GM12891 (cell line): Measurements from ENCODE around the gene NRK. TPM values are rescaled to one million over a fixed set of nuclear protein-coding genes. Genes with fewer than 3 reads are reported as not detected.
"Not testable (repeated sequence)": the region's sequence is repeated elsewhere in the genome, so short reads cannot be mapped to it uniquely, and the experiment has no call there.

Experiments
- DNase-seq: peaks from one replicate; pipeline ENCODE4 v3.0.0; 2011; ENCODE audit warnings: low spot score; ENCODE audit not compliant: insufficient read length
- FAIRE-seq: peaks from 2 replicates; lab custom pipeline; 2011; peaks lifted over from hg19 to GRCh38; lab: Jason Lieb, UNC
- PAX5 ChIP-seq: IDR thresholded peaks from 2 replicates; pipeline ENCODE4 v1.6.1; 2011; ENCODE audit warnings: low read length, moderate library complexity, mild to moderate bottlenecking; ENCODE audit not compliant: insufficient read depth, severe bottlenecking
- POLR2A ChIP-seq: IDR thresholded peaks from 2 replicates; pipeline ENCODE4 v1.6.1; 2011; ENCODE audit warnings: low read depth, low read length, control low read depth
- POLR2AphosphoS5 ChIP-seq: IDR thresholded peaks from 2 replicates; pipeline ENCODE4 v1.6.1; 2011; ENCODE audit warnings: low read depth, low read length, control low read depth
- POU2F2 ChIP-seq: IDR thresholded peaks from 2 replicates; pipeline ENCODE4 v1.6.1; 2011; ENCODE audit warnings: low read depth, mild to moderate bottlenecking, control low read depth, low read length, moderate library complexity
- SPI1 ChIP-seq: IDR thresholded peaks from 2 replicates; pipeline ENCODE4 v1.6.1; 2011; ENCODE audit warnings: low read depth, low read length, control low read depth
- TAF1 ChIP-seq: IDR thresholded peaks from 2 replicates; pipeline ENCODE4 v1.6.1; 2011; ENCODE audit warnings: low read depth, low read length, control low read depth
- polyA plus RNA-seq: library from polyadenylated mRNA; unstranded; fragments of >200 nt; gene quantifications from one replicate; pipeline ENCODE4 v1.2.1, GENCODE V29; 2012; ENCODE audit warnings: low read depth, missing spikeins, inconsistent platforms; ENCODE audit not compliant: missing spikeins

Gene NRK, protein sequence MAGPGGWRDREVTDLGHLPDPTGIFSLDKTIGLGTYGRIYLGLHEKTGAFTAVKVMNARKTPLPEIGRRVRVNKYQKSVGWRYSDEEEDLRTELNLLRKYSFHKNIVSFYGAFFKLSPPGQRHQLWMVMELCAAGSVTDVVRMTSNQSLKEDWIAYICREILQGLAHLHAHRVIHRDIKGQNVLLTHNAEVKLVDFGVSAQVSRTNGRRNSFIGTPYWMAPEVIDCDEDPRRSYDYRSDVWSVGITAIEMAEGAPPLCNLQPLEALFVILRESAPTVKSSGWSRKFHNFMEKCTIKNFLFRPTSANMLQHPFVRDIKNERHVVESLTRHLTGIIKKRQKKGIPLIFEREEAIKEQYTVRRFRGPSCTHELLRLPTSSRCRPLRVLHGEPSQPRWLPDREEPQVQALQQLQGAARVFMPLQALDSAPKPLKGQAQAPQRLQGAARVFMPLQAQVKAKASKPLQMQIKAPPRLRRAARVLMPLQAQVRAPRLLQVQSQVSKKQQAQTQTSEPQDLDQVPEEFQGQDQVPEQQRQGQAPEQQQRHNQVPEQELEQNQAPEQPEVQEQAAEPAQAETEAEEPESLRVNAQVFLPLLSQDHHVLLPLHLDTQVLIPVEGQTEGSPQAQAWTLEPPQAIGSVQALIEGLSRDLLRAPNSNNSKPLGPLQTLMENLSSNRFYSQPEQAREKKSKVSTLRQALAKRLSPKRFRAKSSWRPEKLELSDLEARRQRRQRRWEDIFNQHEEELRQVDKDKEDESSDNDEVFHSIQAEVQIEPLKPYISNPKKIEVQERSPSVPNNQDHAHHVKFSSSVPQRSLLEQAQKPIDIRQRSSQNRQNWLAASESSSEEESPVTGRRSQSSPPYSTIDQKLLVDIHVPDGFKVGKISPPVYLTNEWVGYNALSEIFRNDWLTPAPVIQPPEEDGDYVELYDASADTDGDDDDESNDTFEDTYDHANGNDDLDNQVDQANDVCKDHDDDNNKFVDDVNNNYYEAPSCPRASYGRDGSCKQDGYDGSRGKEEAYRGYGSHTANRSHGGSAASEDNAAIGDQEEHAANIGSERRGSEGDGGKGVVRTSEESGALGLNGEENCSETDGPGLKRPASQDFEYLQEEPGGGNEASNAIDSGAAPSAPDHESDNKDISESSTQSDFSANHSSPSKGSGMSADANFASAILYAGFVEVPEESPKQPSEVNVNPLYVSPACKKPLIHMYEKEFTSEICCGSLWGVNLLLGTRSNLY (N-terminal part only)
- not detected for polyA plus RNA-seq

DNA sequence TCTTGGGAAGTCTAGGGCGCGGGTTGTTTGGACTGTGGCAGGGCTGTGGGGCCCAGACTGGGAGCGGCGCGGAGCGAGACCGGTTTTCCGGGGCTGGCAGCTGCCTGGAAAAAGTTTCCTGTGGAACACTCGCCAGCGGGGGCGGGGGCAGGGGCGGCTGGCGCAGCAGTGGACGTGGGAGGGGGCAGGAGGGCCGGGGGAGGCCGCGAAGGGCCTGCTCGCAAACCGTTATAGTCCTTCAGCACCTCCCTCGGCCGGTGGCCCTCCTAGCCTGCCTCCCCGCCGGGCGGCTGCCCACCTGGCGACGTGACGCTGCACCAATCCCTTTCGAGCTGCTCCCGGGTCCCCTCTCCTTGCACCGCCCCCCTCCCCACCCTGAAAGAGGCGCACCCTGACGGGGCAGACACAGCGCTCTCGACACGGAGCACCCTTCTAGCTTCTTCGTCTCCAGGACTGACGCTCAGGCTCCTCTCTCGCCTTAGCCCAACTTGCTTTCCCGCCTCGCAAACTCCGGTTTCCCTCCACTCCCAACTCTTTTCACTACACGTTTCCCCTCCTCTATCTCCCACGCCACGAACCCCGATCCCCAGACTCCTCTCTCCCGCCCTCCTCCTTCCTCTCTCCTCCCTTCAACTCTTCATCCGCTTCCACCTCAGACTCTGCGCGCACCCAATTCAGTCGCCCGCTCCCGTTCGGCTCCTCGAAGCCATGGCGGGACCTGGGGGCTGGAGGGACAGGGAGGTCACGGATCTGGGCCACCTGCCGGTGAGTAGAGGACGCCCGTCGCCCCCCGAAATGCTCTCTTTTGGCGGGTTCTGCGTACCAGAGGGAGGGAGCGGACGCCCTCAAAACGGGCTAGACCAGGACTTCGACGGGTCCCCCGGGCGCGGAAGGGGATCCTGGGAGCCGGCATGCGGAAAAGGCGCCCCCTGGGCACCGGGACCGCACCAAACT, at the start of gene NRK:
Gene NRK (plus strand): TSS at position 402 of the 954 bp plus-strand sequence. CDS start 307 bp downstream, at position 709.
- no peak for DNase-seq
- TF ChIP-seq POU2F2 = no peak
- TF ChIP-seq SPI1 = no peak
- no peak for TF ChIP-seq PAX5
- TF ChIP-seq POLR2A = no peak
- TF ChIP-seq POLR2AphosphoS5 = no peak
- TF ChIP-seq TAF1 = no peak
- FAIRE-seq = no peak

DNA sequence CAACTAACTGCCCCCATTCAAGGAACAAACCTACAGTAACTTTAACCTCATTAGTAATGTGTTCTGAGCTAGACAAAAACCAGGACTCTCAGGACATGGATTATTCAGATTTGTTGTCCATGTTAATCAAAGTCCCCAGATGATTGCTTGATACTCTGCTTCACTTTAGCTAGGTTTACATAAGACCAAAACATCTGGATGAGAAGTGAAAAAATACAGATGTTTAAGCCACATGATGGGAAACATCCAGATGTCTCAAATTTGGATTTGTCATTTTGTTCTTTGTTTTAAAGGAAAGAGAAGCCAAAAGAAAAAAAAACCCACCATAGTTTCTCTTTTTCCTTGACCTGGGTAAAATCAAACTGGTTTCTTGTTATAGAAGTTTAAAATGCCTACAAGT, 48.5 kb upstream of the NRK start:
- TF ChIP-seq POLR2AphosphoS5 (no peak), SPI1 (no peak), POU2F2 (no peak), TAF1 (no peak)
- DNase-seq = no peak
- FAIRE-seq = no peak

DNA sequence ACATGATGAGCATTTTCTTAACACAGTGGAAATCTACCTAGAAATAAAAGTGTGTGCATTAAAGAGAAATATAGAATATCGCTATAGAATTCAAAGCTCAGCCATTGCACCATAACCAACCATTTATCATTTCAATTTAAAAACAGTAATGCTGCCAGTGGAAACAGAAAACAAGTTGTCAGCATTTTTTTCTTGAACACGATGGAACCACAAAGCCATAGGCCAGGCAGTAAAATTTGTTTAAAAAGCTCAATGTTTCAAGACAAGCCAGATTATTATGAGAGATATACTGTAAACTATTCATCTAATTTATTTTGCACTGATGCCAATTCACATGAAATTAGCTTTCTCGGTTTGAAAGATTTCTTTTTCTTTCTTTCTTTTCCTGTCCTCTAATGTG, 46.7 kb upstream of the NRK start:
- TF ChIP-seq POLR2AphosphoS5 (no peak), PAX5 (no peak), POU2F2 (no peak), SPI1 (no peak), TAF1 (no peak)
- FAIRE-seq (no peak), DNase-seq (no peak)

DNA sequence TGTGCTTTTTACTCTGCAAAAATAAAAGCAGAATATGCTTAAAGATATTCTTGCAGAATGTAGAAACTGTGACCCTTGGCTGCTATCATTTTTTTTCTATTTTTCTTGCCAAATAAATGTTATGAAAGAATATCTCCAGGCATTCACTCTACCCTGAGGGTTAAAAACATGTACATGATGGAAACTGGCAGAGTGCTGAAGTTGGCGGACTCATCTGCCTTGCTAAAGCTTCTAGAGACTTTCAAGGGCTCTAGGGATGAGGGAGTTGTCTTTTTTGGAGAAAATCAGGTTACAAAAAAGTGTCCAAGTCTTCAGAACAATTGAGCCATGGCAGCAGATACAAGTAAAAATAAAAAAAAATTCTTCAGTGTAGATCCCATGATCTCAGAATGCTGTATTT, 40.5 kb upstream of the NRK start:
- TF ChIP-seq POLR2AphosphoS5 = no peak
- TF ChIP-seq POLR2A = no peak
- TF ChIP-seq POU2F2 = no peak
- no peak for TF ChIP-seq SPI1
- no peak for TF ChIP-seq TAF1
- TF ChIP-seq PAX5 = no peak
- FAIRE-seq (no peak), DNase-seq (no peak)

DNA sequence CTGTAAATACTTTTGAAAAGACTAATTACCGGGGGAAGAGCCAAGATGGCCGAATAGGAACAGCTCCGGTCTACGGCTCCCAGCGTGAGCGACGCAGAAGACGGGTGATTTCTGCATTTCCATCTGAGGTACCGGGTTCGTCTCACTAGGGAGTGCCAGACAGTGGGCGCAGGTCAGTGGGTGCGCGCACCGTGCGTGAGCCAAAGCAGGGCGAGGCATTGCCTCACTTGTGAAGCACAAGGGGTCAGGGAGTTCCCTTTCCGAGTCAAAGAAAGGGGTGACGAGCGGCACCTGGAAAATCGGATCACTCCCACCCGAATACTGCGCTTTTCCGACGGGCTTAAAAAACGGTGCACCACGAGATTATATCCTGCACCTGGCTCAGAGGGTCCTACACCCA, 25.5 kb upstream of the NRK start:
- FAIRE-seq = not testable (repeated sequence)

DNA sequence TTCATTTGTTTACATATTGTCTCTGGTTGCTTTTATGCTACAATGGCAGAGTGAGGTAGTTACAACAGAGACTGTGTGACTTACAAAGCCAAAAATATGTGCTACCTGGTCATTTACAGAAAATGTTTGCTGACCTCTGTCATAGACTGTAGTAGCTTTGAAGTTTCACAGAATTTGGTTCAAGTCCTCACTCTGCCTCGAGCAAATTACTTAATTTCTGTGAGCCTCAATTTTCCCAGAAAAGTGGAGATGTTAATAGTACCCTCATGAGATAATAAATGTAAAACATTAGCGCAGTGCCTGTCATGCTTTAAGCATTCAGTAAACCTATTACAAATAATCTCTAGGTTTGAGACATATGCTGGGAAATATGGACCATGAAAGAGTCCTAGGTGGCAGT, 18.4 kb upstream of the NRK start:
- DNase-seq (no peak), FAIRE-seq (no peak)
- TF ChIP-seq POLR2A = no peak
- no peak for TF ChIP-seq POU2F2
- TF ChIP-seq SPI1 = no peak
- no peak for TF ChIP-seq PAX5
- TF ChIP-seq POLR2AphosphoS5 = no peak
- no peak for TF ChIP-seq TAF1

More for the DNA sequence above, 25.5 kb upstream of the NRK start:
- not testable (repeated sequence) for DNase-seq

DNA sequence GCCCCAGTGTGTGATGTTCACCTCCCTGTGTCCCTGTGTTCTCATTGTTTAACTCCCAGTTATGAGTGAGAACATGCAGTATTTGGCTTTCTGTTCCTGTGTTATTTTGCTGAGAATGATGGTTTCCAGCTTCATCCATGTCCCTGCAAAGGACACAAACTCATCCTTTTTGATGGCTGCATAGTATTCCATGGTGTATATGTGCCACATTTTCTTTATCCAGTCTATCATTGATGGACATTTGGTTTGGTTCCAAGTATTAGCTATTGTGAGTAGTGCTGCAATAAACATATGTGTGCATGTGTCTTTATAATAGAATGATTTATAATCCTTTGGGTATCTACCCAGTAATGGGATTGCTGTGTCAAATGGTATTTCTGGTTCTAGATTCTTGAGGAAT, 16.7 kb upstream of the NRK start:
- DNase-seq, FAIRE-seq: not testable (repeated sequence)

DNA sequence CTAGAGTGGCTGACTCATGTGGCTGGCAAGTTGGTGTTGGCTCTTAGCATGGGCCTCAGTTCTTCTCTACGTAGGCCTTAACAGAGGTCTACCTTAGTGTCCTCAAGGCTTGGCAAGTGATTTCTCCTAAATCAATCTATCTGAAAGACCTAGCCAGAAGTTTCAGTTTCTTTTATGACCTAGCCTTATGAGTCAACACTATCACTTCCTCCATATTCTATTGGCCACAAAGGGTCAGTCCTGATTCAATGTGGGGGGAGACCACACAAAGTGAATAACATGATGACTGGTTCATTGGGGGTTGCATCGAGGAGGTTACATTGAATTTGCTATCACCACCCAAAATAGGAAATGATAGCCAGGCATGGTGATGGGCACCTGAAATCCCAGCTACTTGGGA, 5.8 kb upstream of the NRK start:
- DNase-seq = no peak
- no peak for FAIRE-seq
- no peak for TF ChIP-seq PAX5
- TF ChIP-seq SPI1 = no peak
- no peak for TF ChIP-seq POLR2AphosphoS5
- TF ChIP-seq POLR2A = no peak
- TF ChIP-seq TAF1 = no peak
- no peak for TF ChIP-seq POU2F2
